ENCODE data around the gene GIMAP2. TPM values are rescaled to one million over a fixed set of nuclear protein-coding genes. Genes with fewer than 3 reads are reported as not detected.

The GIMAP2 gene
- total RNA-seq, 1 donor from 2014 or later, result not detected

GRCh38 chr7:150695654-150696053 lies 10.1 kb downstream of the GIMAP2 start:
- no peak for DNase-seq (ENCODE audit: low spot score)
- Histone ChIP-seq H4K20me1 (ENCODE audit: low read depth) (no peaks in the 10 kb centered on the region), H3K27ac (no peak overlapping the region), H3K36me3 (no peaks in the 10 kb centered on the region), H3K79me2 (ENCODE audit: low read depth) (no peaks in the 10 kb centered on the region), H2AFZ (replicated peaks) (no peak overlapping the region), H3K9me3 (ENCODE audit: low read depth) (peaks cover 5% of the 10 kb centered on the region), H3K4me2 (no peak overlapping the region), H3K4me3 (no peak overlapping the region), H3K4me1 (no peaks in the 10 kb centered on the region), H3K27me3 (peaks cover 10% of the 10 kb centered on the region), H3F3A (ENCODE audit: low read depth) (no peaks in the 10 kb centered on the region), H3K9ac (no peak overlapping the region)
- H3K27ac Mint-ChIP-seq, result no peak overlapping the region
- H3K4me3 Mint-ChIP-seq, result no peak overlapping the region
- peaks cover 2% of the 10 kb centered on the region for H3K4me1 Mint-ChIP-seq
- H3K36me3 Mint-ChIP-seq, result no peaks in the 10 kb centered on the region
- TF ChIP-seq EZH2 (IDR thresholded peaks at IDR 0.05), result no peak
- TF ChIP-seq EZH2phosphoT487 (IDR thresholded peaks at IDR 0.05), result no peak
- TF ChIP-seq, protein P1, sequence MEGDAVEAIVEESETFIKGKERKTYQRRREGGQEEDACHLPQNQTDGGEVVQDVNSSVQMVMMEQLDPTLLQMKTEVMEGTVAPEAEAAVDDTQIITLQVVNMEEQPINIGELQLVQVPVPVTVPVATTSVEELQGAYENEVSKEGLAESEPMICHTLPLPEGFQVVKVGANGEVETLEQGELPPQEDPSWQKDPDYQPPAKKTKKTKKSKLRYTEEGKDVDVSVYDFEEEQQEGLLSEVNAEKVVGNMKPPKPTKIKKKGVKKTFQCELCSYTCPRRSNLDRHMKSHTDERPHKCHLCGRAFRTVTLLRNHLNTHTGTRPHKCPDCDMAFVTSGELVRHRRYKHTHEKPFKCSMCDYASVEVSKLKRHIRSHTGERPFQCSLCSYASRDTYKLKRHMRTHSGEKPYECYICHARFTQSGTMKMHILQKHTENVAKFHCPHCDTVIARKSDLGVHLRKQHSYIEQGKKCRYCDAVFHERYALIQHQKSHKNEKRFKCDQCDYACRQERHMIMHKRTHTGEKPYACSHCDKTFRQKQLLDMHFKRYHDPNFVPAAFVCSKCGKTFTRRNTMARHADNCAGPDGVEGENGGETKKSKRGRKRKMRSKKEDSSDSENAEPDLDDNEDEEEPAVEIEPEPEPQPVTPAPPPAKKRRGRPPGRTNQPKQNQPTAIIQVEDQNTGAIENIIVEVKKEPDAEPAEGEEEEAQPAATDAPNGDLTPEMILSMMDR (IDR thresholded peaks at IDR 0.05), result no peak
- peaks cover 13% of the 10 kb centered on the region for H3K9me3 Mint-ChIP-seq
- H3K27me3 Mint-ChIP-seq (ENCODE audit: insufficient read depth, low read depth), result peaks cover 2% of the 10 kb centered on the region

- Mint-ChIP-seq H3K9me3 (peaks cover 29% of the 10 kb centered on the region), H3K4me3 (no peak overlapping the region), H3K4me1 (no peaks in the 10 kb centered on the region), H3K36me3 (no peaks in the 10 kb centered on the region), H3K27ac (no peak overlapping the region), H3K27me3 (ENCODE audit: insufficient read depth, low read depth) (no peaks in the 10 kb centered on the region)
- DNase-seq (ENCODE audit: low spot score), result no peak
- Histone ChIP-seq H3K27ac (no peak overlapping the region), H3K4me3 (no peak overlapping the region), H4K20me1 (ENCODE audit: low read depth) (no peaks in the 10 kb centered on the region), H2AFZ (replicated peaks) (no peak overlapping the region), H3K79me2 (ENCODE audit: low read depth) (no peaks in the 10 kb centered on the region), H3K4me1 (no peaks in the 10 kb centered on the region), H3K4me2 (no peak overlapping the region), H3K9ac (no peak overlapping the region), H3K27me3 (no peaks in the 10 kb centered on the region), H3F3A (ENCODE audit: low read depth) (no peaks in the 10 kb centered on the region), H3K36me3 (no peaks in the 10 kb centered on the region), H3K9me3 (ENCODE audit: low read depth) (peaks cover 4% of the 10 kb centered on the region)
- TF ChIP-seq EZH2phosphoT487 (IDR thresholded peaks at IDR 0.05) (no peak), EZH2 (IDR thresholded peaks at IDR 0.05) (no peak)
- TF ChIP-seq, protein P1 (IDR thresholded peaks at IDR 0.05), result no peak
Measured at GRCh38 chr7:150703209-150703608, 17.7 kb downstream of the GIMAP2 start.

DNA sequence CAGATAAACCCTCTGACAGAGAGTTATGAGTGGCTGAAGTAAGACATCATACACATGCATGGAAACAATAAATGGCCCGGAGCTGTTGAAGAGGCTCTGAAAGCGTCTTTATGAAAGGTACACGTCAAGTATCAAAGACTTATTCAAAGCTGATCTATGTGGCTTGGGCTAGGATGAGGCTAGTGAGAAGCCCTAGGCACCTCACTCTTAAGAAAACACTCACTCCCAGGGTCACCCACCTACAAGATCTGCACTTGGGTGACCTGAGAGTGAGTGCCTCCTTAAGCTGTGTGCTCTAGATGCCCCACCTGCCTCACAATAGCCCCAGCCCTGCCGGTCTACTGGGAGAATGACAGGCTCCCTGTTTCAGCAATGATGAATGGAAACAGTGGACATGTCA lies 29.8 kb downstream of the GIMAP2 start:
- Histone ChIP-seq H3K9me3 (ENCODE audit: low read depth) (no peaks in the 10 kb centered on the region), H3K27me3 (peaks cover 61% of the 10 kb centered on the region), H3K36me3 (no peaks in the 10 kb centered on the region), H3K4me2 (no peak overlapping the region), H2AFZ (replicated peaks) (no peak overlapping the region), H3F3A (ENCODE audit: low read depth) (no peaks in the 10 kb centered on the region), H3K4me3 (no peak overlapping the region), H3K27ac (no peak overlapping the region), H3K4me1 (no peaks in the 10 kb centered on the region), H4K20me1 (ENCODE audit: low read depth) (no peaks in the 10 kb centered on the region), H3K9ac (no peak overlapping the region), H3K79me2 (ENCODE audit: low read depth) (no peaks in the 10 kb centered on the region)
- peaks cover 14% of the 10 kb centered on the region for H3K9me3 Mint-ChIP-seq
- H3K4me3 Mint-ChIP-seq, result no peak overlapping the region
- no peaks in the 10 kb centered on the region for H3K4me1 Mint-ChIP-seq
- no peak for TF ChIP-seq EZH2 (IDR thresholded peaks at IDR 0.05)
- TF ChIP-seq, protein P1 (IDR thresholded peaks at IDR 0.05), result no peak
- DNase-seq (ENCODE audit: low spot score), result no peak
- peaks cover 4% of the 10 kb centered on the region for H3K27me3 Mint-ChIP-seq (ENCODE audit: insufficient read depth, low read depth)
- H3K27ac Mint-ChIP-seq, result no peak overlapping the region
- H3K36me3 Mint-ChIP-seq, result no peaks in the 10 kb centered on the region
